Measurements from ENCODE around the gene ACTA1.
"Not testable (repeated sequence)": the region's sequence is repeated elsewhere in the genome, so short reads cannot be mapped to it uniquely, and the experiment has no call there.

The ACTA1 gene

DNA sequence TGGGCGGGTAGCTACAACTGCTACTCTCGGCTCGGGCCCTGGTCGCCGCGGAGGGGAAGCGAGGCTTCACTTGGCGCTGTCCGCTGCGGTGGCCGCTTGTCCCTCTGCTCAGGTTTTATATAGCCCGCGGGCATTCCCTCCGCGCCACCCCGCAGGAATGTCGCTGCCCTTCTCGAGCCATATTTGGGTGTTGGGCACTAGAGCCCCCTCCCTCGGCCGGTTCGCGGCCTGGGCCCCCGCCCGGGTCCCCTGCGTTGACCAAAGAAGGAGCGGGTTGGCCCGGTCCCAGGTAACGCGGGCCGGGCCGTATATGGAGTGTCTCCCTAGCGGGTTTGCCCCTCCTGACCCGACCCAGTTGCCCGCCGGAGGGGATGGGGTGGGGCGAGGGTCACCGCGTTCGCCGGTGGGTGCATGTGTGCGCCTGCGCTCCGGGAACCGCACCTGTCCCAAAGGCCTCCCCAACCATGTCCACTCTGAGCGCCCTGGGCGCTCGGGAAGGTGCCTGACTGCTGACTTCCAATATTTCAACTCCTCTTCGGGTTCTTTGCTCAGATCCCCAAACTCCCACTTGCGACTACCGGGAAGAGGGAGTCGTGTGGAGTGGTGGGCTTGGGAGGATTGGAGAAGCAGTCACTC lies at the start of gene ACTA1:
Gene ACTA1, minus strand, starts transcription at position 90 of the 636 bp plus-strand sequence. CDS start 979 bp downstream, outside the sequence.
- DNase-seq, result no peak

DNA sequence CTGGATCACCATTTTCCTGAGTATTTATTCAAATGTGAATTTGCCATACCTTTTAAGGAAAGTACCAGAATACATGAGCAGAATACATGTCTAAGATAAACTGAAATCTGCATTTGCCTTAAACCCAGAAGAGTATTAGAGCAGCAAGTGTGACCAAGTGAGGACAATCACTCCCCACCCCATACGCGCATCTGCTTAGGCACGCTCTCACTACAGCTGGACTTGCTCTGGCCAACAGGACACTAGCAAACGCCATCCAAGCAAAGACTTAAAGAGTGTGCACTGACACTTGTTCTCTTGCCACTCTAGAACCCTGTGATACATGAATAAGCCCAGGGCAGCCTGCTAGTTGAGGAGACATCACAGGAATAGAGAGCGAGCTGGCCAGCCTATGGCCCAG lies 48.6 kb upstream of the ACTA1 start:
- no peak for DNase-seq

DNA sequence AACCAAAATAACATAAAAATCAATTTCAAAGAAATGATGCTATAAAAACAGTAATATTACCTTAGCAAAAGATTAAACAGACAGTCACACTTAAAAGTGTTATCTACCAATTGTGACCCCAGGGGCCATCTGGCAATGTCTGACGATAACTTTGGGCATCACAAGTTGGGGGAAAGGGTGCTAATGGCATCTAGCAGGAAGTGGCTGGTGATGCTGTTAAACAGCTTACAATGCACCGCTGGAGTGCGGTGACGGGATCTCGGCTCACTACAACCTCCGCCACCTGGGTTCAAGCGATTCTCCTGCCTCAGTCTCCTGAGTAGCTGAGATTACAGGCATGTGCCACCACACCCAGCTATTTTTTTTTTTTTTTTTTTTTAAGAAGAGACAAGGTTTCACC lies 46.6 kb upstream of the ACTA1 start:
- no peak for DNase-seq

DNA sequence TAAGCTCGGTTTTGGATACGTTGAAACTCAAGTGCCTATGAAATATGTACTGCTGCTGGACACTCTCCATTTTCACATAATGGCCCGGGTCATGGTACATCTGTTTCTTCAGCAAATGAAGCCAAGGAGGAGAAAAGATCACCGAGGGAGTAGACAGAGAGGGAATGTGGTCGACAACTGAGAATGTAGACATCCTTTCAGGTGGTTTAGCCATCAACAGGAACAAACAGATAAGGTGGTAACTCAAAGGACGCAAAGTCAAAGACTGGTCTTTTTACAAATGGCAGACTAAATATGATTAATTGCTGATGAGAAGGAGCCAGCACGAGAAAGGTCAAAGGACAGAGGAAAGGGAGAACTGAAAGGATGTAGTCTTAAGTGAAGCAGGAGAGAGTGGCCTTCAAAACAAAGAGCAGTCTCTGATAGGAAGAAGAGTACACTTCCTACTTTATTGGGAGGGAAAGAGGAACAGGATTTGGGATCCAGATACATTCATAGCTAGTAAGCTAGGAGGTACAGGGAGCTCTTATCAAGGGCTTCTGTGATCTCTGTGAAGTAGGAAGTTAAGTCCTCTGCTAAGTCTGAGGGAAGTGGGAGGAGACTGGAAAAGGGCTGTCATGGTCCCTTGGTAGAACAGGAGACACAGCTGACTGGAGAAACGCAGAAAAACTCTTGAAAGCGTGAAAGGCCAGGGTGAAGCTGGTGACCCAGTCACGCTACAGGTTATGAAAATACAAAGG lies 45.9 kb upstream of the ACTA1 start:
- no peak for DNase-seq

DNA sequence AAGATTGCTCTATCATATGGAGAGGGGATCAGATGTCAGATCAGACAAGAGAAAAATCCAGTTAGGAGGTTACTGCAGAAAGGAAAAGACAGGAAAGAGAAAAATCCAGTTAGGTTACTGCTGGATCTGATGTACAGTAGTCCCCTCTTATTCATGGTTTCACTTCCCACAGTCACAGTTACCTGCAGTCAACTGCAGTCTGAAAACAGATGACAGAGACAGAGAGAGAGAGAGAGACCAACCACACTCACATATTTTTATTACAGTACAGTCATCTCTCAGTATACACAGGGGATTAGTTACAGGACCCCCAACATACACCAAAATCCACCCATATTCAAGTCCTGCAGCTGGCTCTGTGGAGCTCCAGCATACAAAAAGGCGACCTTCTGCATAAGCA lies 45.0 kb upstream of the ACTA1 start:
- DNase-seq, result no peak

DNA sequence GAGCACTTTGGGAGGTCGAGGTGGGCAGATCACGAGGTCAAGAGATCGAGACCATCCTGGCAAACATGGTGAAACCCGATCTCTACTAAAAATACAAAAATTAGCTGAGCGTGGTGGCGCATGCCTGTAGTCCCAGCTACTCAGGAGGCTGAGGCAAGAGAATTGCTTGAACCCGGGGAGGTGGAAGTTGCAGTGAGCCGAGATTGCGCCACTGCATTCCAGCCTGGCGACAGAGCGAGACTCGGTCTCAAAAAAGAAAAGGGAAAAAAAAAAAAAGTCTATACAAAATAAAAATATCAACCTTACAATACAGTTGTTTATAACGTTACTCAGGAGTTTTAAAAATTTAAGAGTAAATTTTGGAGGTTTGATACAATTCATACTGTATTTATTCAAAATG lies 42.0 kb upstream of the ACTA1 start:
- not testable (repeated sequence) for DNase-seq

DNA sequence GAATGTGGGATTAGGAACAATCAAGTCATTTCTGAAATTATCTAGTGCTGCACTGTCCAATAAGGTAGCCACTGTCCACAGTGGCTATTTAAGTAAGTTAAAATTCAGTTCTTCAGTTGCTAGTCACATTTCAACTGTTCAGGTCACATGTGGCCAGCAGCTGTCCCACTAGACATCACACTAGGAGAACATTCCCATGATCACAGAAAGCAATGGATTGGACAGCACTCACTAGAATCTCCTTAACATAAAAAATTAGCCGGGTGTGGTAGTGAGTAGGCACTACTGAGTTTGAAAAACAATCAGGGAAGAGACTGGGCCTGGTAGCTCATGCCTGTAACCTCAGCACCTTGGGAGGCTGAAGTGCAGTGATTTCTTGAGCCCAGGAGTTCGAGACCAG lies 40.6 kb upstream of the ACTA1 start:
- DNase-seq, result no peak

DNA sequence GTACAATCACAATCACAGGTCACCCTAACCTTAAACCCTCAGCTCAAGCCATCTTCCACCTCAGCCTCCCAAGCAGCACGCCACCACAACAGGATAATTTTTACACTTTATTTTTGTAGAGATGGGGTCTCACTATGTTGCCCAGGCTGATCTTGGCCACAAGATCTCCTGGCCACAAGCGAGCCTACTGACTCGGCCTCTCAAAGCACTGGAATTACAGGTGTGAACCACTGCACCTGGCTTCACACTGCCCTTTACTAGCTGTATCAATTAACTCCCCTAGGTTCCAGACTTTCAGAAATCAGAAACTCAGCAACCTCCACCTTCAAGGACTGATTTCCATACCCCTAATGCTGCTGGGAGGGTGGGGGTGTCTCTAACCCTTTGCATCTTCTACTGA lies 37.3 kb upstream of the ACTA1 start:
- DNase-seq, result no peak

DNA sequence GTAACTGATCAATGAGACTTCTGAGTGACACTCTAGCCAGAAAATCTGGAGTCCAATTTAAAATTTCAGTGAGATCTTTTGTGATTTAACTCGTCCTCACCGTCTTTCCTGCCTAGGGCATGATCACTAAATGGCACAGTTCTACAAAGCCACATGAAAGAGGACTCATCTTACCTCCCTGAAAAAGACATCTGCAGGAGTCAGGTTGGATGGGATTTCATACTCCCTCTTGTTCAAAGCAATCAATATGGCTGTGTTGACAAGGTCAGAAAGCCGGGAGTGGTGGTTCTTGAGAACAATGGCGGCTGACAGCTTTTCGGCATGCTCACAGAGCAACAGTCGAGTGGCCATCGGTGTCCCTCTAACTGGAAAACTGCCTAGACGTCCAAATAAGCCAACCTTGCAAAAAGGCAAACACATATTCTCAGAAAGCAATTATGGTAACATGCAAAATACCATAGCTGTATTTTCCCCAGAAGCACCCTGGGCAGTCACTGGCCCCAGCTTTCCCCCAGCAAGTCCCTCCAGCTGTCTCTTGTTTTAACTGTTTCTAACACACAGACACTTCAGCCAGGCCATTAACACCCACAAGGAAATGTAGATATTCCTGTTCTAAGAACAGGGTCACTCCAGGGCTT lies 36.6 kb upstream of the ACTA1 start:
- no peak for DNase-seq

DNA sequence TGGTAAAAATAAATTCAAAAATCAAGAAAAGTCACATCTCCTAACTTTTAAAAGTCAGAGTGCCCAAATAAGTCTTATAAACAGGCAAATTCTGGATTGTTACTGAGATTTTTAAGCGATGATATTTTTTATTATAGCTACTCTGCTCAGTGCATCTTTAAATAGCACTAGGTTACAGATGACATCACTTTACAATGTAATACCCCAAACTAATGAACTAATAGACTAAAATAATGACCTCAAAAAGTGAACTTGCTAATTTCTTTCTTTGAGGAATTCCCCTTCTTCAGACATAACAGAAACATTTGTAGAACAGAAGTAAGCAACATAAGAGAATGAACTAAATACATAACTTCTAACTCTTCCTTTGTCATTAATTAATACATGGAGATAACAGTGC lies 33.0 kb upstream of the ACTA1 start:
- DNase-seq, result no peak

DNA sequence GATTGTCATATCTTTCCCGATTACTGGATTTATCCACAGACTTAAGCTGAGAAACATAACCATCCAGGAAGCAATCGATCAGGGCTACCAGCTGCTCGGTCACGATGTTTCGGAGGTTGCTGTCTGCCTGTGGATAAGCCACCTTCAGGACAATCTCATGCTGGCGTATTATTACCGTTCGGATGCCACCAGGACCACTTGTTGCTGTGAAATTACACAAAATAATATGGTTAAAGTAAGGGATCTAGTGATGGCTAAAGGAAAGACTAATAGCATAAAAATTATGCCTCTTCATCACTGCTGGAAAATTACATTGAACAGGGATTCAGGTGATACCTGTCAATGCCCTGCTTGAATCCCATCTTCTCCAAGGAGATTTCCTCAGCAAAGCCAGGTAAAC lies 30.8 kb upstream of the ACTA1 start:
- DNase-seq, result no peak

DNA sequence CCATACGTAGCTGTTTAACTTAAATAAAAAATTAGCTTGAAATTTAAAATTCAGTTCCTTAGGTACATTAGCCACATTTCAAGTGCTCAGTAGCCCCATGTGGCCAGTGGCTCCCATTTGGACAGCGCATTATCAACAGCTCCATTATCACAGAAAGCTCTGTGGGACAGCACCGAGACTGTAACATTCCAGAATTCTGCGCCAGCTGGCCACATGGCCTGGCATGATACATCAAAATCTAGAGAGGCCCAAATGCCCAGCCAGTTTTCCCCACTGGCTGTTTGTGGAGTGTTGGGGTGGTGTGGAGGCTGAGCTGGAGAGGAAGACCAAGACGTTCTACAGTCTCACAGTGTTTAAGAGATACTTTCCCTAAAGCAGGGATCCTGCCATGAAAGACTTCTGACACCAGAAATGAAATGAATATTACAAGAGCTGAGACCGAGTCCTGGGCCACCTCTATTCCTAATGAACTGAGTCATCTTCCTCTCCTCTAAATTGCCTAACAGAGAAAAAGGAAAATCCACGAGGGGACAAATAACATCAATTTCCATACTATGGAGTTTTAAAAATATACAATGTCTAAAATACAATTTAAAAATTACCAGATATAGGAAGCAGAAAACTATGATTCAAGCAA lies 27.3 kb upstream of the ACTA1 start:
- no peak for DNase-seq

DNA sequence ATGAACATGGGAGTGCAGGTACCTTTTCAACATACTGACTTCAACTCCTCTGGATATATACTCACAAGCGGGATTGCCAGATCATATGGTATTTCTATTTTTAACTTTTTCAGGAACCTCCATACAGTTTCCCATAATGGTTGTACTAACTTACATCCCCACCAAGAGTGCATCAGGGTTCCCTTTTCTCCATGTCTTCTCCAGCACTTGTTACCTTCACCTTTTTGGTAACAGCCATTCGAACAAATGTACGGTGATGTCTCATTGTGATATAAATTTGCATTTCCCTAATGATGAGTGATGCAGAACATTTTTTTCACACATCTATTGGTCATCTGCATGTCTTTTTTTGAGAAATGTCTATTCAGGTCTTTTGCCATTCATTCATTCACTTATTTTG lies 25.9 kb upstream of the ACTA1 start:
- no peak for DNase-seq

DNA sequence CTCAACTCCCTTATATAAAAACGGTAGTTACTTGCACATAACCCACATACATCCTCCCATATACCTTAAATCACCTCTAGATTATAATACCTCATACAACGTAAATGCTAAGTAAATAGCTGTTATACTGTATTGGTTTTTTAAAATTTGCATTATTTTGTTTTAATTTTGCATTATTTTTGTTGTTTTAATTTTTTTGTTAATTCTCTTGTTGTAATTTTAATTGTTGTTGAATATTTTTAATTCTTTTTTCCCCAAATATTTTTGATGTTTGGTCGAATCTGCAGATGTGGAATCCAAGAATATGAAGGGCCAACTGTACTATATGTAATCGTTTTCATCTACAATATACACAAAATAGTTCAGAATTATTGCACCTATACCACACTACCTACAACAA lies 23.5 kb upstream of the ACTA1 start:
- DNase-seq, result no peak

DNA sequence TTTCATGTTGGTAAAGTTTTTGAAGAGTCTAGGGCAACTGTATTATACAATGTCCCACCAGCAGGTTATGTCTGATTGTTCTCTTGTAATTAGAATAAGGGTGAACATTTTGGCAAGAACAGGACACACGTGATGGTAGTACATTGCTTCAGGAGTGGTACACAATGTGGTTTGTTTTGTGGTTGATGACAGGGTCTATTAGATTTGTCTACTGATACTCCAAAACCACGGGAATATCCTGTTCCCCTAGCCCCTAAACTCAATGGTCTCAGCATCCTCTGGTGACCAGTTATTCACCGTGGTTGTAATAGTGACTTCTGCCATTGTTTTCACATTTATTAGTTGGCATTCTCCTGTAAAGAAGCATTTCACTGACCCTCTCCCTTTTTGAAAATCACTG lies 22.1 kb upstream of the ACTA1 start:
- no peak for DNase-seq

DNA sequence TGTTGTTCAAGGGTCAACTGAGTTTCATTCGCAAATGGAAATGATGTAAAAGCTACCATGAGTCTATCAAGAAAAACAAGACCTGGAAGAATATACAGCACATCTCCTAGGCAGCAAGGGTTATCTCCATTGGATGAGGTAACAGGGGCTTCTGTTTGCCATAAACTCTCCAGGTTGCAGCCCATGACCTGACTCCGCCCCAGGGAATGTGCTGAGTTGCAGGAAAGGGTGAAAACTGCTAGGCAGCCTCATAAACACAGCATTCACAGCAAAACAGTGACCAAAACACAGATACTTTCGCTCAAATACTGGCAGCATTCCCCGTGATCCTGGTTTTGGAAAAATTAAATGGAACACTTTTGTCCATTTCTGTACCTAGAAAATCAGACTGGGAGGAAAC lies 20.2 kb upstream of the ACTA1 start:
- no peak for DNase-seq

DNA sequence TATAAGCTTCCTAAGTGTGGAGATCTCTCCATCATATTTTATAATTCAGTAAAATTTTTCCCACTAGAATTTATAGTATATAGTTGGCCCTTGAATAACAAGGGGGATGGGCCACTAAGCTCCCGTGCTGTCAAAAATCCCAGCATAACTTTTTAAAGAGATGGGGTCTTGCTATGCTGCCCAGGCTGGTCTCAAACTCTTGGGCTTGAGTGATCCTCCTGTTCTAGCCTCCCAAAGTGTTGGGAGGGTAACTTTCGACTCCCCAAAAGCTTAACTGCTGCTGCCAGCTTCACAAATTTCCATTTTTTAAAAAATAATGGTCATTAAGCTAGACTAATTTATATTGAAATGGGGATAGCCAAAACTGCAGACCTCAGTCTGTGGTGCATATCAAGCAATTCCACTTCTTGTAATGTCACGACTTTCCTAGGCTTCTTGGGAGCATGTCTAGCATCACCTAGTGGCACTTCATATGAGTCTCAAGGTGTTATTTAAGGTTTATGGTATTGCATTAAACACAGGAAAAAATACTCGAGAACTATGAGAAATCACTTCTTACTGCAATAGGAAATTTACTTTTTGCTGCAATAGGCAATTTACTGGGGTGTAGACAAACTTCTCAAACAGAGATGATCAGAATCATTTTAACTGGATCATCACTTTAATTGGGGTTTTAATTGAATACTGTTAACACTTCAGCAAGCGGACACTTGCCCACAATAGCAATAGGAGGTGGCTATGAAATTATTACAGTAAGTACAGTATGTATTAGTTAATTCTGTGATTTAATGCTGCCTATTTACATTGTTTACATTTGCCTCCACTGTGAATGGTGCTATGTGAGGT lies 19.3 kb upstream of the ACTA1 start:
- no peak for DNase-seq

DNA sequence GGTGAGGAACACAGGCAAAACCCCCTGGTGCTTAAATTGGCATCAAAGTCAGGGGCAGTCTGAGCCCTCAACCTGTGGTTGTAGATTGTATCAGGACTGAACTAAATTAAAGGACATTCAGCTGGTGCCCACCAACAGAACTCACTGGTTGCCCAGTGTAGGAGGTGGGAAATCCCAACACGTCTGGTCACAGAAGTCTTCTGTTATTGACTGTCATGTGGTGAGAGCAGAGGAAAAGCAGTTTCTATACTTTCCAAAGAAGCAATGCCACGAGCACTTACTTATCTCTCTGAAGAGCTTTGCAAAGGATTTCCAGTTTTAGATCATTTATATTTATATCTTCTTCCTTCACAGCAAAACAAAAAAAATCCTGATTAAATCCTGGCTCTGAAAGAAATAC lies 15.0 kb upstream of the ACTA1 start:
- DNase-seq, result no peak

DNA sequence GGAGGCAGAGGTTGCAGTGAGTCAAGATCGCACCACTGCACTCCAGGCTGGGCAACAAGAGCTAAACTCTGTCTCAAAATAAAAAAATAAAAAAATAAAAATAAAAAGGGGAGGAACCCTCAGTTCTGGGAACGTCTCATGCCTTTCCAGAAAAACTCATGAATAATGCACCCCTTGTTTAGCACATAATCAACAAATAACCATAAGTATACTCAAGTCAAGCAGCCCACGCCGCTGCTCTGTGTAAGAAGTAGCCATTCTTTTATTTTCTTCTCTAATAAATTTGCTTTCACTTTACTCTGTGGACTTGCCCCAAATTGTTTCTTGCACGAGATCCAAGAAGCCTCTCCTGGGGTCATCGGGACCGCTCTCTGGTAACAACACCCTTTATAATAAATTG lies 14.5 kb upstream of the ACTA1 start:
- DNase-seq, result no peak

DNA sequence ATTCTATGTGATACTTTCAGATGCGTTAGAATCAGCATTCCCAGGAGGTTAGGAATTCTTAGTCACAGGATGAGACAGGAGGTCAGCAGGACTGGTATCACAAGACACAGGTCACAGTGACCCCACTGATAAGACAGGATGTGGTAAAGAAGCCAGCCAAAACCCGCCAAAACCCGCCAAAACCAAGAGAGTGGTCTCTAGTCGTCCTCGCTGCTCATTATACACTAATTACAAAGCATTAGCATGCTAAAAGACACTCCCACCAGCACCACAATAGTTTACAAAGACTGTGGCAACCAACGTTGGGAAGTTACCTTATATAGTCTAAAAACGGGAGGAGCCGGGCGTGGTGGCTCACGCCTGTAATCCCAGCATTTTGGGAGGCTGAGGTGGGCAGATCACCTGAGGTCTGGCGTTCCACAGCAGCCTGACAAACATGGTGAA lies 13.9 kb upstream of the ACTA1 start:
- DNase-seq, result no peak

DNA sequence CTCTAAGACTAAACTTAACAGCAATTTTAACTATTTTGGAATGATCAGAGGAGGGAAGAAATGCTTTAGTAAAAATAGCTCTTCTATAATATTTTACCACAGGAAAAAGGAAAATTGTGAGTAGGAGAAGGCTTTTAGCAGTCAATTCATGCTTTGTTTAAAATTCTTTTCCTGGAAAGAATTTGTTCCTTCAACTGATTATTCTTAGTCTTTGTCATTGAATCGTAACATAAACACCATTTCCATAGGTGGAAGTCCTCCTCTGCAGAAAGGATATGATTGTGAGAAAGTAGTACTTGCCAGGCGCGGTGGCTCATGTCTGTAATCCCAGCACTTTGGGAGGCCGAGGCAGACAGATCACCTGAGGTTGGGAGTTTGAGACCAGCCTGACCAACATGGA lies 11.9 kb upstream of the ACTA1 start:
- DNase-seq, result no peak

DNA sequence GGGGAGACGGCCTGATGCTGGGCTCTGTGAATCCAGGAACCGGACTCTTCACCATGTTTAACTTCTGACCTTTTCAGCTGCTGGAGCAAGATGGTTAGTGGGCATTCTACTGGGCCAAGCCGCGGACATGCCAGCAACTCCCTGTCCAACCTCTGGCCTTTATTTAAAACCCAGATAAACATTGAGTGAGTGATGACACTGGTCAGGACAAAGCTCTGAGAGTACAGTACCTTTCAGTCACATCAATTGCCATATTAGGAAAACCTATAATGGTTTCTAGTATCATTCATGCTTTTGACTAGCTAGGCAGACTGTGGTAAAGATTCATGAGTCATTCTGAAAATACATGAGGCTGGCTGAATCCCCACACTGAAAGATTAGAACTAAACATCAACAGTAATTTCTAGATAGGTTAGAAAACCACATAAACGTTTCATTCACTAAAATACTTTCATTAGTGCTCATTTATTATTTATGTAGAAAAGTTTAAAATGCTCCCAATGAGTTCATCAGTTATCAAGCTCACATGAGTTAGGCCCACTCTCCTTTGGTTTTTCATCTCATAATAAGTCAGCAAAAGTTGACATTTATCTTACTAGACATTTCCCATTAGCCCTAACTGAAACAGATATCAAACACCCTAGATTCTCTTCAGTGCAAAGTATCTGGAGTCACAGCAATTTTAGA lies 7.1 kb upstream of the ACTA1 start:
- DNase-seq, result no peak

All from stimulated activated CD4-positive, alpha-beta T cell treated with anti-CD3 and anti-CD28 coated beads, Interleukin-4, amount 100 ng/mL, for 1 hour (primary cell).